GM23338 (cell line): ENCODE results near the gene NOX5. TPM values are rescaled to one million over a fixed set of nuclear protein-coding genes. Genes with fewer than 3 reads are reported as not detected.

ENCODE experiments used
- ATAC-seq: fragments of 200-7000 bp; cut with Tn5 transposase; 3 replicates; pipeline ENCODE4 v1.9.1; 2020
- DNase-seq: peaks from one replicate; pipeline ENCODE4 v3.0.0-alpha.2; 2015; ENCODE audit warnings: low spot score
- H2AFZ ChIP-seq: fragments of 200-600 bp; sonication (generic); 2 replicates; pipeline ENCODE4 v1.8.0; 2016; ENCODE audit warnings: antibody characterized with exemption, mild to moderate bottlenecking, moderate library complexity
- H3F3A ChIP-seq: fragments of 200-600 bp; sonication (generic); replicated peaks from 2 replicates; pipeline ENCODE4 v1.8.0; 2017; ENCODE audit warnings: antibody characterized with exemption, mixed run types, low read depth
- H3K27ac ChIP-seq: fragments of 200-600 bp; sonication (generic); 2 replicates; pipeline ENCODE4 v1.6.1; 2016; ENCODE audit warnings: low read depth
- H3K27me3 ChIP-seq: fragments of 200-600 bp; sonication (generic); 2 replicates; pipeline ENCODE4 v1.8.0; 2016; ENCODE audit warnings: mild to moderate bottlenecking, mixed run types, moderate library complexity; ENCODE audit not compliant: insufficient read depth
- H3K36me3 ChIP-seq: fragments of 200-600 bp; sonication (generic); 2 replicates; pipeline ENCODE4 v1.8.0; 2016; ENCODE audit warnings: mild to moderate bottlenecking; ENCODE audit not compliant: insufficient read depth
- H3K4me1 ChIP-seq: fragments of 200-600 bp; sonication (generic); 2 replicates; pipeline ENCODE4 v1.8.0; 2016; ENCODE audit warnings: mild to moderate bottlenecking, moderate library complexity; ENCODE audit not compliant: insufficient read depth
- H3K4me2 ChIP-seq: fragments of 200-600 bp; sonication (generic); 2 replicates; pipeline ENCODE4 v1.7.1; 2017; ENCODE audit warnings: mixed run types
- H3K4me3 ChIP-seq: fragments of 200-600 bp; sonication (generic); 2 replicates; pipeline ENCODE4 v1.6.1; 2016; ENCODE audit warnings: mixed run types
- H3K79me2 ChIP-seq: fragments of 200-600 bp; sonication (generic); replicated peaks from 2 replicates; pipeline ENCODE4 v1.8.0; 2017; ENCODE audit warnings: mild to moderate bottlenecking; ENCODE audit not compliant: insufficient read depth
- H3K9me2 ChIP-seq: fragments of 200-600 bp; sonication (generic); 2 replicates; pipeline ENCODE4 v1.8.0; 2017; ENCODE audit not compliant: insufficient read depth
- H4K20me1 ChIP-seq: fragments of 200-600 bp; sonication (generic); replicated peaks from 2 replicates; pipeline ENCODE4 v1.8.0; 2017; ENCODE audit warnings: mild to moderate bottlenecking; ENCODE audit not compliant: insufficient read depth
- H3K27ac Mint-ChIP-seq: 2 replicates; pipeline ENCODE4 v1.8.0; 2020; ENCODE audit warnings: inconsistent platforms, mild to moderate bottlenecking, moderate library complexity, mixed read lengths
- H3K27me3 Mint-ChIP-seq: 3 replicates; pipeline ENCODE4 v1.8.0; 2022; ENCODE audit warnings: low read depth, mild to moderate bottlenecking, moderate library complexity, mixed read lengths, inconsistent platforms; ENCODE audit not compliant: insufficient read depth, poor library complexity
- H3K36me3 Mint-ChIP-seq: 3 replicates; pipeline ENCODE4 v1.8.0; 2021; ENCODE audit warnings: low read depth, mild to moderate bottlenecking, inconsistent platforms, moderate library complexity, mixed read lengths
- H3K4me1 Mint-ChIP-seq: 3 replicates; pipeline ENCODE4 v1.8.0; 2020; ENCODE audit warnings: mild to moderate bottlenecking, inconsistent platforms, mixed read lengths
- H3K4me3 Mint-ChIP-seq: 3 replicates; pipeline ENCODE4 v1.8.0; 2021; ENCODE audit warnings: moderate library complexity, mild to moderate bottlenecking, inconsistent platforms, mixed read lengths
- H3K9me3 Mint-ChIP-seq: 3 replicates; pipeline ENCODE4 v1.8.0; 2020; ENCODE audit warnings: moderate library complexity, mild to moderate bottlenecking, inconsistent platforms, mixed read lengths
- CREB1 ChIP-seq: fragments of 250-450 bp; sonication (Bioruptor Pico); IDR thresholded peaks from 2 replicates; pipeline ENCODE4 v1.5.0; 2020; ENCODE audit warnings: low read depth, mild to moderate bottlenecking, moderate library complexity
- EZH2 ChIP-seq: fragments of 200-600 bp; sonication (generic); IDR thresholded peaks from one replicate; pipeline ENCODE4 v1.8.0; 2017; ENCODE audit warnings: antibody characterized with exemption, mild to moderate bottlenecking, low read depth; ENCODE audit not compliant: unreplicated experiment
- EZH2phosphoT487 ChIP-seq: fragments of 200-600 bp; sonication (generic); IDR thresholded peaks from one replicate; pipeline ENCODE4 v1.8.1; 2018; ENCODE audit warnings: antibody characterized with exemption; ENCODE audit not compliant: unreplicated experiment
- NANOG ChIP-seq: IDR thresholded peaks from 2 replicates; pipeline ENCODE4 v1.6.1; 2016; ENCODE audit warnings: antibody characterized with exemption, borderline replicate concordance
- STAT1 ChIP-seq: IDR thresholded peaks from one replicate; pipeline ENCODE4 v1.6.1; 2016; ENCODE audit warnings: antibody characterized with exemption; ENCODE audit not compliant: unreplicated experiment
- ZNF114 ChIP-seq: fragments of 250-450 bp; sonication (Bioruptor Pico); IDR thresholded peaks from 2 replicates; pipeline ENCODE4 v1.5.0; 2020; ENCODE audit warnings: mild to moderate bottlenecking, moderate library complexity
- ZNF331 ChIP-seq: fragments of 250-450 bp; sonication (Bioruptor Pico); IDR thresholded peaks from 2 replicates; pipeline ENCODE4 v1.5.0; 2020; ENCODE audit warnings: low read depth, mild to moderate bottlenecking, moderate library complexity
- polyA plus RNA-seq: library from polyadenylated mRNA; unstranded; fragments of >200 nt; fragmentation: Nextera tagmentation; extraction: Ambion mirVana; gene quantifications from 2 replicates; pipeline ENCODE4 v1.2.1, GENCODE V29; 2016
- total RNA-seq: library from RNA; depleted of rRNA; stranded (reverse); fragments of >200 nt; shearing (Covaris generic); gene quantifications from 2 replicates; pipeline ENCODE4 v1.2.3, GENCODE V29; 2014
- TF ChIP-seq, protein P1 (sequence below): fragments of 250-450 bp; sonication (Bioruptor Pico); IDR thresholded peaks from 2 replicates; pipeline ENCODE4 v1.5.0; 2020; ENCODE audit warnings: mild to moderate bottlenecking, moderate library complexity
- TF ChIP-seq, protein P2 (sequence below): IDR thresholded peaks from 2 replicates; pipeline ENCODE4 v1.6.1; 2016; ENCODE audit warnings: antibody characterized with exemption

The NOX5 gene
- total and polyA plus RNA-seq, 2 experiments from 2014 or later = 0.03 TPM; not detected in 1

DNA sequence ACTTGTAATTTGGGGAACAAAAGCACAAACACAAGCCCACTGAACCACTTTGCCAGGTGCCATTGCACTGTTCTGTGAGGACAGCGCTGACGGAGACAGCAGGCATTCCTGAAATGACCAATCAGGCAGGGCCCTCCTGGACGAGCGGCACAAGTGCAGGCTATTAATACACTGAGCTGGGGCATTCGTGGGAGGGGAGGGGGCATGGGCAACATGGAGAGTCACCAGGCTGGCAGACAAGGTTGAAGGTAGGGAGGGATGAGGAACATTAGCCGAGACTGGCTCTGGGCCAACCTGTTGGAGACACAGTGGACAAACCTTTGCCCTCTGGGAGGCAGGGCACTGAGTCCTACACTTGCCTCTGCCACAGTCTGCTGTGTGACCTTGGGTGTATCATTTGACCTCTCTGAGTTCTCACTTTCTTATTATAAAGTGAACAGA lies 45.6 kb downstream of the NOX5 start (continued):
- TF ChIP-seq, protein P1, sequence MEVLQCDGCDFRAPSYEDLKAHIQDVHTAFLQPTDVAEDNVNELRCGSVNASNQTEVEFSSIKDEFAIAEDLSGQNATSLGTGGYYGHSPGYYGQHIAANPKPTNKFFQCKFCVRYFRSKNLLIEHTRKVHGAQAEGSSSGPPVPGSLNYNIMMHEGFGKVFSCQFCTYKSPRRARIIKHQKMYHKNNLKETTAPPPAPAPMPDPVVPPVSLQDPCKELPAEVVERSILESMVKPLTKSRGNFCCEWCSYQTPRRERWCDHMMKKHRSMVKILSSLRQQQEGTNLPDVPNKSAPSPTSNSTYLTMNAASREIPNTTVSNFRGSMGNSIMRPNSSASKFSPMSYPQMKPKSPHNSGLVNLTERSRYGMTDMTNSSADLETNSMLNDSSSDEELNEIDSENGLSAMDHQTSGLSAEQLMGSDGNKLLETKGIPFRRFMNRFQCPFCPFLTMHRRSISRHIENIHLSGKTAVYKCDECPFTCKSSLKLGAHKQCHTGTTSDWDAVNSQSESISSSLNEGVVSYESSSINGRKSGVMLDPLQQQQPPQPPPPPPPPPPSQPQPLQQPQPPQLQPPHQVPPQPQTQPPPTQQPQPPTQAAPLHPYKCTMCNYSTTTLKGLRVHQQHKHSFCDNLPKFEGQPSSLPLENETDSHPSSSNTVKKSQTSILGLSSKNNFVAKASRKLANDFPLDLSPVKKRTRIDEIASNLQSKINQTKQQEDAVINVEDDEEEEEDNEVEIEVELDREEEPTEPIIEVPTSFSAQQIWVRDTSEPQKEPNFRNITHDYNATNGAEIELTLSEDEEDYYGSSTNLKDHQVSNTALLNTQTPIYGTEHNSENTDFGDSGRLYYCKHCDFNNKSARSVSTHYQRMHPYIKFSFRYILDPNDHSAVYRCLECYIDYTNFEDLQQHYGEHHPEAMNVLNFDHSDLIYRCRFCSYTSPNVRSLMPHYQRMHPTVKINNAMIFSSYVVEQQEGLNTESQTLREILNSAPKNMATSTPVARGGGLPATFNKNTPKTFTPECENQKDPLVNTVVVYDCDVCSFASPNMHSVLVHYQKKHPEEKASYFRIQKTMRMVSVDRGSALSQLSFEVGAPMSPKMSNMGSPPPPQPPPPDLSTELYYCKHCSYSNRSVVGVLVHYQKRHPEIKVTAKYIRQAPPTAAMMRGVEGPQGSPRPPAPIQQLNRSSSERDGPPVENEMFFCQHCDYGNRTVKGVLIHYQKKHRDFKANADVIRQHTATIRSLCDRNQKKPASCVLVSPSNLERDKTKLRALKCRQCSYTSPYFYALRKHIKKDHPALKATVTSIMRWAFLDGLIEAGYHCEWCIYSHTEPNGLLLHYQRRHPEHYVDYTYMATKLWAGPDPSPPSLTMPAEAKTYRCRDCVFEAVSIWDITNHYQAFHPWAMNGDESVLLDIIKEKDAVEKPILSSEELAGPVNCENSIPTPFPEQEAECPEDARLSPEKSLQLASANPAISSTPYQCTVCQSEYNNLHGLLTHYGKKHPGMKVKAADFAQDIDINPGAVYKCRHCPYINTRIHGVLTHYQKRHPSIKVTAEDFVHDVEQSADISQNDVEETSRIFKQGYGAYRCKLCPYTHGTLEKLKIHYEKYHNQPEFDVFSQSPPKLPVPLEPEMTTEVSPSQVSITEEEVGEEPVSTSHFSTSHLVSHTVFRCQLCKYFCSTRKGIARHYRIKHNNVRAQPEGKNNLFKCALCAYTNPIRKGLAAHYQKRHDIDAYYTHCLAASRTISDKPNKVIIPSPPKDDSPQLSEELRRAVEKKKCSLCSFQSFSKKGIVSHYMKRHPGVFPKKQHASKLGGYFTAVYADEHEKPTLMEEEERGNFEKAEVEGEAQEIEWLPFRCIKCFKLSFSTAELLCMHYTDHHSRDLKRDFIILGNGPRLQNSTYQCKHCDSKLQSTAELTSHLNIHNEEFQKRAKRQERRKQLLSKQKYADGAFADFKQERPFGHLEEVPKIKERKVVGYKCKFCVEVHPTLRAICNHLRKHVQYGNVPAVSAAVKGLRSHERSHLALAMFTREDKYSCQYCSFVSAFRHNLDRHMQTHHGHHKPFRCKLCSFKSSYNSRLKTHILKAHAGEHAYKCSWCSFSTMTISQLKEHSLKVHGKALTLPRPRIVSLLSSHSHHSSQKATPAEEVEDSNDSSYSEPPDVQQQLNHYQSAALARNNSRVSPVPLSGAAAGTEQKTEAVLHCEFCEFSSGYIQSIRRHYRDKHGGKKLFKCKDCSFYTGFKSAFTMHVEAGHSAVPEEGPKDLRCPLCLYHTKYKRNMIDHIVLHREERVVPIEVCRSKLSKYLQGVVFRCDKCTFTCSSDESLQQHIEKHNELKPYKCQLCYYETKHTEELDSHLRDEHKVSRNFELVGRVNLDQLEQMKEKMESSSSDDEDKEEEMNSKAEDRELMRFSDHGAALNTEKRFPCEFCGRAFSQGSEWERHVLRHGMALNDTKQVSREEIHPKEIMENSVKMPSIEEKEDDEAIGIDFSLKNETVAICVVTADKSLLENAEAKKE = no peak
- TF ChIP-seq EZH2 (no peak), ZNF331 (CRISPR knock-in tag) (no peak), STAT1 (no peak)

DNA sequence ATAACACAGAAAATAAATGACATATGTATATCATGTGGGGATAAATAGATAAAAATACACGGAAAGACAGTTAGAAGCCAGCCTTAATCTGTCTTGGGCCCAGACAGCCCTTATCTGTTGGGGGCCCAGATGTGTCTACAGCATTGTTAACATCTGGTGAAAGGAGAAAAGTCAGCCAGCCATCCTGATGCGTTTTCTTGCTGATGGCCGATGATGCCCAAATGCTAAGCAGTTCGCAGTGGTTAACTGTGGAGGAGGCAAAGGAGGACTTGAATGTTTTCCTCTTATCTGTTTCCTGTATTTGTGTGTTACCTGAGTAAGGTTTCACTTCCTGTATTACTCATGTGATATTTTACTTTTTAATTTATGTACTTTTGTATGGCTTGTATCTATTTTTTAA lies 46.2 kb downstream of the NOX5 start:
- no peaks in the 10 kb centered on the region for H3K36me3 Mint-ChIP-seq
- H3K36me3 ChIP-seq = no peaks in the 10 kb centered on the region
- H3K27me3 Mint-ChIP-seq = peaks cover 14% of the 10 kb centered on the region
- no peaks in the 10 kb centered on the region for H4K20me1 ChIP-seq
- H3K27ac ChIP-seq = no peak overlapping the region
- no peak for DNase-seq
- no peak overlapping the region for H3K4me3 Mint-ChIP-seq
- no peak overlapping the region for H3K27ac Mint-ChIP-seq
- peak overlapping the region; percentile 70 for H2AFZ ChIP-seq
- H3K4me1 Mint-ChIP-seq = peaks cover 25% of the 10 kb centered on the region
- 0 out of 2 replicates have a peak, but pooled peaks cover 3% of the 10 kb centered on the region for H3F3A ChIP-seq
- H3K27me3 ChIP-seq = no peaks in the 10 kb centered on the region
- no peak for ATAC-seq
- no peak overlapping the region for H3K4me2 ChIP-seq
- no peaks in the 10 kb centered on the region for H3K9me2 ChIP-seq
- H3K4me1 ChIP-seq = peaks cover 9% of the 10 kb centered on the region
- no peak overlapping the region for H3K4me3 ChIP-seq
- H3K9me3 Mint-ChIP-seq = no peaks in the 10 kb centered on the region
- H3K79me2 ChIP-seq = no peaks in the 10 kb centered on the region
- TF ChIP-seq, protein P1 = no peak
- TF ChIP-seq NANOG = no peak
- no peak for TF ChIP-seq ZNF114
- TF ChIP-seq EZH2phosphoT487 = no peak
- TF ChIP-seq CREB1 (CRISPR knock-in tag) = no peak
- TF ChIP-seq, protein P2, sequence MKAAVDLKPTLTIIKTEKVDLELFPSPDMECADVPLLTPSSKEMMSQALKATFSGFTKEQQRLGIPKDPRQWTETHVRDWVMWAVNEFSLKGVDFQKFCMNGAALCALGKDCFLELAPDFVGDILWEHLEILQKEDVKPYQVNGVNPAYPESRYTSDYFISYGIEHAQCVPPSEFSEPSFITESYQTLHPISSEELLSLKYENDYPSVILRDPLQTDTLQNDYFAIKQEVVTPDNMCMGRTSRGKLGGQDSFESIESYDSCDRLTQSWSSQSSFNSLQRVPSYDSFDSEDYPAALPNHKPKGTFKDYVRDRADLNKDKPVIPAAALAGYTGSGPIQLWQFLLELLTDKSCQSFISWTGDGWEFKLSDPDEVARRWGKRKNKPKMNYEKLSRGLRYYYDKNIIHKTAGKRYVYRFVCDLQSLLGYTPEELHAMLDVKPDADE = no peak
- no peak for TF ChIP-seq STAT1
